ENCODE measurements around the gene PRKAR1B.

PRKAR1B gene

GRCh38 chr7:611281-611810 is 115.7 kb downstream of the PRKAR1B start:
- no peak for TF ChIP-seq CTCF (conservative IDR thresholded peaks at IDR 0.05; ENCODE audit: low read depth, low read length)
- H3K4me3 ChIP-seq (ENCODE audit: low read length), result no peak overlapping the region
- DNase-seq (ENCODE audit: low read depth), result no peak

GRCh38 chr7:610531-611280 is 116.4 kb downstream of the PRKAR1B start:
- H3K4me3 ChIP-seq (ENCODE audit: low read length), result no peak overlapping the region
- DNase-seq (ENCODE audit: low read depth), result no peak

GRCh38 chr7:610141-610530 is 116.9 kb downstream of the PRKAR1B start:
- no peak for TF ChIP-seq CTCF (conservative IDR thresholded peaks at IDR 0.05; ENCODE audit: low read depth, low read length)
- no peak for DNase-seq (ENCODE audit: low read depth)
- no peak overlapping the region for H3K4me3 ChIP-seq (ENCODE audit: low read length)

More at GRCh38 chr7:610531-611280, 116.4 kb downstream of the PRKAR1B start:
- TF ChIP-seq CTCF (conservative IDR thresholded peaks at IDR 0.05; ENCODE audit: low read depth, low read length), result no peak

GRCh38 chr7:609365-609764 is 117.7 kb downstream of the PRKAR1B start:
- DNase-seq (ENCODE audit: low read depth), result no peak
- no peak overlapping the region for H3K4me3 ChIP-seq (ENCODE audit: low read length)
- no peak for TF ChIP-seq CTCF (conservative IDR thresholded peaks at IDR 0.05; ENCODE audit: low read depth, low read length)

GRCh38 chr7:608954-609353 is 118.1 kb downstream of the PRKAR1B start:
- no peak for DNase-seq (ENCODE audit: low read depth)
- TF ChIP-seq CTCF (conservative IDR thresholded peaks at IDR 0.05; ENCODE audit: low read depth, low read length), result no peak
- H3K4me3 ChIP-seq (ENCODE audit: low read length), result no peak overlapping the region

- H3K4me3 ChIP-seq (ENCODE audit: low read length), result no peak overlapping the region
- DNase-seq (ENCODE audit: low read depth), result no peak
- TF ChIP-seq CTCF (conservative IDR thresholded peaks at IDR 0.05; ENCODE audit: low read depth, low read length), result no peak
Observed at GRCh38 chr7:608361-608760, 118.7 kb downstream of the PRKAR1B start.

GRCh38 chr7:607938-608337 is 119.1 kb downstream of the PRKAR1B start:
- H3K4me3 ChIP-seq (ENCODE audit: low read length), result no peak overlapping the region
- no peak for TF ChIP-seq CTCF (conservative IDR thresholded peaks at IDR 0.05; ENCODE audit: low read depth, low read length)
- DNase-seq (ENCODE audit: low read depth), result no peak
